Central memory CD4-positive, alpha-beta T cell (primary cell): Measurements from ENCODE around the gene TMEM242.

Source experiments
- DNase-seq: peaks from one replicate; pipeline ENCODE4 v3.0.0; 2022

Gene TMEM242

GRCh38 chr6:157246048-157246630 is 77.2 kb downstream of the TMEM242 start:
- no peak for DNase-seq

GRCh38 chr6:157245436-157245835 is 77.9 kb downstream of the TMEM242 start:
- no peak for DNase-seq

GRCh38 chr6:157244780-157245179 is 78.5 kb downstream of the TMEM242 start:
- no peak for DNase-seq

DNA sequence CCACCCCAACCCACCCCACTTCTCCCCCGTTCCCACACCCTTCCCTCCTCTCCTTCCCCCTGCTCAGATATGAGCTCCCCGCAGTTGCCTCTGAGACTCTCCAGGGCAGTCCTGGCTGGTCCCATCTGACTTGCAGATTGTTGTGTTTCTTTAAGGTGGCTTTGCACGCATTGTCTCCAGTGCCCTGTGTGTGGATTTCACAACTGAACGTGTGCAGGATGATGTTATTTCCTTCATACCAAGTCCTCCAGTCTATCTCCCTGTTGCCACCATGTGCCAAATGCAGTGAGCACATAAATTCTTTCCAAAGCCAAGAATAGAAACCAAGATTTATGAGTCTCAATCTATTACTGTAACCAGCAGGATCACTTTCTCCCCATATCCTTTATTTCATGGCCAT is 79.1 kb downstream of the TMEM242 start:
- no peak for DNase-seq

DNA sequence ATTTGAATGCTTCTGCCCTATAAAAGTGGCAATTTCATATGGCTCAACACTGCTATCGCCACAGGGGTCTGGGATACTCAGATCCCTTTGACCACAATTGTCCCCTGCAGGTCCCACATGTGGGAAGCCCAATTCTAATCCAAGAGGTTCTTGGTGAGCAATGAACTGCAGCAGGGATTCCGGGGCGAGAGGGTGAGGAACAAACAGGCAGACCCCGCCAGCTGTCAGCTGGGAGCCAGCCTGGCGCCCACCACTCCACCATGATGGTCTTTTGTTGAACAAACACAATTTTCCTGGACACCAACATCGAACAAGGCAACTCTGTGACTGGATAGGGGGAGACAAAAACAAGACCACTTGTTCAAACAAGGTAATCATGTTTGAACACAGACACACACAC is 80.5 kb downstream of the TMEM242 start:
- DNase-seq: no peak

- DNase-seq: no peak
These were observed 82.4 kb downstream of the TMEM242 start for GRCh38 chr6:157240960-157241311.

GRCh38 chr6:157240059-157240959 is 83.0 kb downstream of the TMEM242 start:
- DNase-seq: no peak

DNA sequence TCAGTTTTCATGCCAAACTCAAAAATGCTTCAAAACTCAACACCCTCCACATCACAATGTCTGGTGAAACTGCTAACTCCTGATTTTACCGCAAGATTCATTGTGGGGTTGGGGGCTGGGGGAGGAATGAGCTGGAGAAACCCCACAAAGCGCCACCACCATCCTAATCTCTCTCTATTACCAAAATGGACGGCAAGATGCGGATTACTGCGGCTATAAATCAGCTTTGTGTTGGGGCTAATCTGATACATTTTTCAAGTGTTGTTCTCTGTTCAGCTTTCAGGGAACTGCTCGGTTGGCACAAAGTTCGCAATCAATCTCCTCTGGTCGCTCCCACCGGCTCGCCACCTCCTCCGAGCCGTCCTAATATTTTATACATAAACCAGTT is 83.7 kb downstream of the TMEM242 start:
- DNase-seq: no peak
